Breast epithelium (tissue), 3 donors: ENCODE results near the gene UNC45B.

Experiments
- CTCF ChIP-seq, 3 donors: fragments of 450-650 bp; IDR thresholded peaks; one replicate each; pipeline ENCODE4 v1.5.1; 2016 to 2017; ENCODE audit warnings: antibody characterized with exemption in 3 of 3, mild to moderate bottlenecking in 3 of 3, moderate library complexity in 3 of 3
- POLR2A ChIP-seq: fragments of 450-650 bp; IDR thresholded peaks from one replicate; pipeline ENCODE4 v1.6.1; 2016; ENCODE audit warnings: antibody characterized with exemption, mild to moderate bottlenecking, moderate library complexity

GRCh38 chr17:35222452-35222851 is 74.8 kb downstream of the UNC45B start:
- TF ChIP-seq CTCF (IDR thresholded peaks at IDR 0.05) (no peak), POLR2A (no peak)
